GM19035 (cell line): ENCODE data around the gene LTK.
"Not testable (repeated sequence)": the region's sequence is repeated elsewhere in the genome, so short reads cannot be mapped to it uniquely, and the experiment has no call there.

Experiments
- ATAC-seq: cut with Tn5 transposase; IDR thresholded peaks from one replicate; pipeline ENCODE4 v1.9.1; 2021; ENCODE audit not compliant: unreplicated experiment

LTK gene

DNA sequence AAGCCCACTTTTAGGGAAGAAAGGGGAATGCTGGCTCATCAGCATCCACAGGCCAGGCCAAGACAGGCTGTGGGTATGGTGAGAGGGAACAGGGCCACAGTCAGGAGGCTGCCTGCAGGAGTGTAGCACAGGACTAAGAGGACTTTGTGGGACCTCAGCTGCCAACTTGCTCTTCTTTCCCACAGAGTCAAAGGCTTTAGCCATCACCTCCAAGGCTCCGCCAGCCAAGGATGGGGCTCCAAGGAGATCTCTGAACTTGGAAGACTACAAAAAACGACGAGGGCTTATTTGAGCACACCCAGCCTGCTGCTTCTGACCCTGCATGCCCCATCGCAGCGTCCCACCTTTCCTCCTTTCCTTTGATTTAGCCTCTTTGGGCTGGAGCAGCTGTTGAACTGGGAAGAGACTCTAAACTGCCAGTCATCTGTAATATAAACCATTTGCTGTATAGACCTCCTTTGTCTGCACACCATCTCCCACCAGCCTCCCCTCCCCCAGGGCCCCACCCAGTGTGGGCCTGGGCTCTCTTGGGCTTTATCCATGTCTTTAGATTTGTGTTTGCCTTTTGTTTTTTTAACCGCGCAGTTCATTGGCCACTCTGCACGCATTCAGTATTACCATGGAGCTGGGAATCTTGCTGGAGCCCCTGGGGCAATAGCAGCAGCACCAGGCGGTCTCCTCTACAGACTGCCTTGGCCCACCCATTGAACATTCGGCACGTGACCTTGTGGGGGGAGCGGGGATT is 33.1 kb downstream of the LTK start:
- no peak for ATAC-seq

DNA sequence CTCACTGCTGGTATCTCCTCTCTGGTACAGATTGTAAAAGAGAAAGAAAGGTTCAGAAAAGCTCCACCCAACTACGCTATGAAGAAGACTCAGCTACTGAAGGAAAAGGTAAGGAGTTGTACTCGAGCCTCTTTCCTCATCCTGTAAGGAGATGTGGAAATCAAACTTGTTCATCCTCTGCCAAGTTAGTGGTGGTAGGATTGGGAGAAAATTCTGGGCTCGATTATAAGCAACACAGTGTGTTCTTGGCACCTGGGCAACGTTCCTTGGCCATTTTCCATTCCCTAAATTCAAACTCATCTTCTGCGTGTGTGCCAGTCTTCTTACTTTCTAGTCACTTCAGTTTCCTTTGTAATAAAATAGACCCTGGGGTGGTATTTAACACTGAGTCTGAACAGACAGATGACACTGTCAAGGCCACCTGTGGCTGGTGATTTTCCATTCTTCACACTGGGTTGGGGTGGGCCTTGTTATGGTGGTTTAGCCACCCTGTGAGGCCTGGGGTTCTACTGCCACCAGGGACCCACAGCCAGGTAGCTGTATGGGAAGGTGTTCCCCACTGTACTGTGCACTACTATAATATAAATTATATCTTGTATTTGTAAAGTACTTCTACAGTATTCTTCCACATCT is 37.1 kb downstream of the LTK start:
- ATAC-seq = no peak

GRCh38 chr15:41474941-41475340 is 38.7 kb downstream of the LTK start:
- ATAC-seq = no peak

DNA sequence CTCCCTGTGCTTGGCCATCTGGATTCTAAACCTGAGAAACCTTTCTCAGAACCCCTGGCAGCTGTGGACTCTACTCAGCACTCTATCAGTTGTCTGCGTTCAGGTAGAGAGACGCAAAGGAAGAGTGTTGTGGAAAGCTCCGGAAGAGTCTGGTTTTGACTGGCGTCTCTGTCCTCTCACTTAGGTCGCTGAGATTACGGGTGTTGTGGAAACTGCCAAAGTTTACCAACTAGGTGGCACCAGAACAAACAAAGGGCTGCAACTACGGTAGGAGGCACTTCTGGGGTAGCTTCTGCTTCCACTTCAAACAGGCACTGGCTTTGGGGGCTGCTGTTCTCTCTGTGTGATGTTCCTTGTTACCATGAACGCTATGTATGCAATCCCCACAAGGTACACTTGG is 39.2 kb downstream of the LTK start:
- ATAC-seq = no peak

- ATAC-seq = no peak
Observed at GRCh38 chr15:41473418-41473817, 40.2 kb downstream of the LTK start.

DNA sequence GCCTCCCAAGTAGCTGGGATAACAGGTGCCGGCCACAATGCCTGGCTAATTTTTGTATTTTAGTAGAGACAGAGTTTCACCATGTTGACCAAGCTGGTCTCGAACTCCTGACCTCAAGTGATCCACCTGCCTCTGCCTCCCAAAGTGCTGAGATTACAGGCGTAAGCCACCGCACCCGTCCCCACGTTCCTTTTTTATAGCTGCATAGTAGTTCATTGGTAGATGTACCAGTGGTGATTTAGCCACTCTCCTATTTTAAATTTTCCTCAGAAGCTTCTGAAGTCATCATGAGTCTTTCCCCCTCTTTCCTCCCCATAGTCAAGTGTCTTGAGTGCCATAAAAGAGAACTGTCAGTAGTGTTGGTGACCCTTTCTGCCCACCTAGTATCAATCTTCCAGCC is 44.0 kb downstream of the LTK start:
- ATAC-seq = not testable (repeated sequence)

DNA sequence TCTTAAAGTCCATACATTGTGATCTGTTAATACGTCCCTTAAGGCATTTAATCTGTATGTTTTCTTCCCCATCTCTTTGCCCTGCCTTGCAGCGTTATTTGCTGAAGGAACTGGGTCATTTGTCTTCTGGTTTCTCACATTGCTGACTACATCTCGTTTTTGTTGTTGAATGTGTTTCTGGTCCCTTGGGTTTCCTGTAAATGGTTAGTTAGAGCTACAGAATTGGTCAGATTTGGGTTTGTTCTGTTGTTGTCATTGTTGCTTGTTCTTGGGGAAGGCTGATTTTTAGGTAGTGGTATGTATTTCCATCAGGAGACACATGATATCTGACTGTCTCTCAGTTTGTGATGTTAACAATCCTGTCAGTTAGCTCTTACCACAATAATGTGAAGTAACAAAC is 46.9 kb downstream of the LTK start:
- no peak for ATAC-seq

DNA sequence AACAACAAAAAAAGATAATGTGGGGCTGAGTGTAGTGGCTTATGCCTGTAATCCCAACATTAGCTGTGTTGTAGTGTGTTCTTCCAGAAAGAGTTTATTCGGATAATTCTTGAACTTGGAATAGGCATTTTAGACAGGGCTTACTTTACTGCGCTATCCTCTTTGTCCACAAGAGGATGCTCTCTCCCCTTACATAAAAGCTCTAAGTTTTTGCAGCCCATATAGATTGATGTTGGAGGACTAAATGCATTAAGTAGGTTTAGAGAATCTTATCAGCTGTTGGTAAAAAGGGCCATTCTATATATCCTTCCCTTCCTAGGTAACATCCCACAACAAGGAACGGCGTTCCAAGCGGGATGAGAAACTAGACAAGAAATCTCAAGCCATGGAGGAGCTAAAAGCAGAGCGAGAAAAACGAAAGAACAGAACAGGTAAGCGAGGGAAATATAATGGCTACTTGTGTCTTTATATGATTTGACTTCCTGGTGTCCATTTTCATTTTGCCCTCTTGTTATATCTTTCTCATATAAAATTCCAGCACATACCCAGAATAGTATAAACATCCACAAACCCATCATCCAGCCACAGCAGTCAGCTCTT is 47.7 kb downstream of the LTK start:
- no peak for ATAC-seq

GRCh38 chr15:41464889-41465580 is 48.6 kb downstream of the LTK start:
- ATAC-seq = no peak

DNA sequence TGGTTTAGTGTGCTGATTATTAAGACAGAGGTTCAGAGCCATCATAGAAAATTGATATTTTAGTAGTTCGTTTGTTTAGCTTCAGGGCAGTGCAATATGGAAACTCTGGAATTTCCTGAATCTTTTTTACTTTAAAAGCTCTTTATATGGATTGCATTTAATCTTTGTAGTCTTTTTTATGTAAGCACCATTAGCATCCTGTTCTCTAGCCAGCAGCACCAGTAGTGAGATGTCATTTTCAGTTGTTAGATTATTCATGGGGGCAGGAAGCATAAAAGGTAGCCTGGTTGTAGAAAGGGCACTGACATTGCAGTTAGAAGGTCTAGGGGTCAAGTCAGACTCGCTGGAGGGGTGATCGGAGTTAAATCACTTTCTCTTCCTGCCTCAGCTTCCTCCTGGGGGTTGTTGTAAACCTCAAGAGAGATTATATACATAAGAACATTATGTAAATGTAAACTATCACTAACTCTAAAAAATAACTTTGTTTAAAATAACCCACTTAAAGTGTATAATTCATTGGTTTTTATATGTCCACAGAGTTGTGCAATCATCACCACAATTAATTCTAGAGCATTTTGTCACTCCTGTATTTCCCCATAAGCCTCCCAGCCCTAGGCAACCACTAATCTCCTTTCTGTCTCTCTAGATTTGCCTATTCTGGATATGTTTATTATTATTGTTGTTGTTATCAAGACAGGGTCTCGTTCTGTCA is 51.4 kb downstream of the LTK start:
- ATAC-seq = no peak
